Panc1 (cell line): ENCODE results near the gene GRHPR. TPM values are rescaled to one million over a fixed set of nuclear protein-coding genes. Genes with fewer than 3 reads are reported as not detected.

ENCODE experiments used
- ATAC-seq: fragments of 200-7000 bp; cut with Tn5 transposase; 2 replicates; pipeline ENCODE4 v1.9.1; 2020; ENCODE audit warnings: mild to moderate bottlenecking, moderate library complexity
- BruUV-seq: library from RNA; stranded (reverse); fragments of 400-500 nt; replicated peaks from 2 replicates; lab custom pipeline; 2021; lab: Mats Ljungman, UMichigan
- CTCF ChIA-PET: fragments of 300-600 bp; sonication (Branson Sonifier 250); formaldehyde crosslinking; loops from one replicate; lab custom pipeline; 2022; ENCODE audit warnings: antibody characterized with exemption; lab: Charles Lee
- POLR2A ChIA-PET: fragments of 300-600 bp; sonication (Branson Sonifier 250); formaldehyde crosslinking; loops from one replicate; lab custom pipeline; 2022; ENCODE audit warnings: antibody characterized with exemption; lab: Charles Lee
- DNase-seq: peaks from one replicate; pipeline ENCODE4 v3.0.0-alpha.2; 2010; ENCODE audit warnings: low read depth, low spot score
- H3K27ac ChIP-seq: 2 replicates; pipeline ENCODE4 v1.5.1; 2011; ENCODE audit warnings: mild to moderate bottlenecking, low read length, inconsistent platforms
- H3K27me3 ChIP-seq: fragments of 200-500 bp; sonication (Bioruptor generic); 2 replicates; pipeline ENCODE4 v1.6.0; 2014; ENCODE audit warnings: low read length, inconsistent platforms; ENCODE audit not compliant: control insufficient read depth, insufficient read depth
- H3K36me3 ChIP-seq: fragments of 200-500 bp; sonication (Bioruptor generic); 2 replicates; pipeline ENCODE4 v1.5.1; 2014; ENCODE audit warnings: inconsistent platforms, mild to moderate bottlenecking, low read length, moderate library complexity; ENCODE audit not compliant: control insufficient read depth, insufficient read depth
- H3K4me1 ChIP-seq: 2 replicates; pipeline ENCODE4 v1.5.1; 2011; ENCODE audit warnings: inconsistent platforms, mild to moderate bottlenecking, low read length, moderate library complexity; ENCODE audit not compliant: control insufficient read depth, insufficient read depth
- H3K4me3 ChIP-seq, 2 experiments: 2 replicates each; pipeline ENCODE4 v1.5.1; 2011 to 2012; ENCODE audit warnings: low read depth in 2 of 2, low read length in 2 of 2, mild to moderate bottlenecking in 2 of 2, inconsistent platforms in 1 of 2, moderate library complexity in 1 of 2
- H3K9me3 ChIP-seq: fragments of 200-500 bp; sonication (Bioruptor generic); 2 replicates; pipeline ENCODE4 v1.5.1; 2014; ENCODE audit warnings: low read depth, mild to moderate bottlenecking, inconsistent platforms, low read length, moderate library complexity; ENCODE audit not compliant: control insufficient read depth, insufficient read depth
- CTCF ChIP-seq: fragments of 450-650 bp; IDR thresholded peaks from 2 replicates; pipeline ENCODE4 v1.5.1; 2017; ENCODE audit warnings: mild to moderate bottlenecking
- POLR2AphosphoS5 ChIP-seq: IDR thresholded peaks from 2 replicates; pipeline ENCODE4 v1.6.1; 2012; ENCODE audit warnings: mild to moderate bottlenecking, low read depth, low read length, moderate library complexity
- REST ChIP-seq, 2 experiments: IDR thresholded peaks; 2 replicates each; pipeline ENCODE4 v1.6.1; 2011 to 2012; ENCODE audit warnings: low read depth in 2 of 2, control low read depth in 1 of 2, low read length in 1 of 2, mild to moderate bottlenecking in 1 of 2, moderate library complexity in 1 of 2; ENCODE audit not compliant: insufficient read depth in 1 of 2
- SIN3A ChIP-seq: IDR thresholded peaks from 2 replicates; pipeline ENCODE4 v1.6.1; 2012; ENCODE audit warnings: low read depth, mild to moderate bottlenecking, low read length, moderate library complexity, borderline replicate concordance; ENCODE audit not compliant: insufficient read depth
- TCF7L2 ChIP-seq: IDR thresholded peaks from 2 replicates; pipeline ENCODE4 v1.6.1; 2011; ENCODE audit warnings: mild to moderate bottlenecking, low read depth, low read length, inconsistent platforms
- in situ Hi-C: cut with HindIII; loops from 2 replicates; pipeline ENCODE4 v1.10.0; 2016; ENCODE audit warnings: low sequenced_read_pairs, low pct_unique_long_range_greater_than_20kb
- intact Hi-C: fragments of 100-400 bp; cut with micrococcal nuclease; formaldehyde crosslinking; loops from one replicate; pipeline ENCODE4 v1.10.0; 2022; ENCODE audit not compliant: unreplicated experiment
- total RNA-seq: library from RNA; stranded (reverse); gene quantifications from one replicate; pipeline ENCODE4 v1.2.1, GENCODE V29; 2021; ENCODE audit not compliant: unreplicated experiment

The GRHPR gene
- total RNA-seq, 1 experiment from 2014 or later = 238 TPM

- H3K27me3 ChIP-seq = no peaks in the 10 kb centered on the region
- H3K4me3 ChIP-seq = no peak overlapping the region
- TF ChIP-seq REST (IDR thresholded peaks at IDR 0.05; ENCODE audit: insufficient read depth in 1 of 2, low read depth in 2 of 2, low read length in 1 of 2) = no peak
- no peak for TF ChIP-seq POLR2AphosphoS5
- TF ChIP-seq TCF7L2 = no peak
- TF ChIP-seq CTCF = no peak
- TF ChIP-seq SIN3A = no peak
- peaks cover 45% of the 10 kb centered on the region for H3K36me3 ChIP-seq
- DNase-seq (no peak), ATAC-seq (no peak)
- in situ Hi-C loops = no loop called here
- intact Hi-C loops = no loop called here
- peaks cover 16% of the 10 kb centered on the region for H3K4me1 ChIP-seq
- ChIA-PET CTCF (no interaction called here), POLR2A (no interaction called here)
- BruUV-seq = no TSS peak
- no peaks in the 10 kb centered on the region for H3K9me3 ChIP-seq
- no peak overlapping the region for H3K27ac ChIP-seq
Observed at GRCh38 chr9:37437621-37438020, 15.1 kb downstream of the GRHPR start.

GRCh38 chr9:37438359-37438758, 15.9 kb downstream of the GRHPR start:
- ChIA-PET CTCF (no interaction called here), POLR2A (no interaction called here)
- ATAC-seq (no peak), DNase-seq (no peak)
- H3K4me1 ChIP-seq = peaks cover 17% of the 10 kb centered on the region
- no peaks in the 10 kb centered on the region for H3K27me3 ChIP-seq
- no peak overlapping the region for H3K4me3 ChIP-seq
- H3K27ac ChIP-seq = no peak overlapping the region
- H3K9me3 ChIP-seq = no peaks in the 10 kb centered on the region
- BruUV-seq = no TSS peak
- H3K36me3 ChIP-seq = peaks cover 45% of the 10 kb centered on the region
- in situ Hi-C loops = no loop called here
- intact Hi-C loops = no loop called here
- TF ChIP-seq REST (IDR thresholded peaks at IDR 0.05; ENCODE audit: insufficient read depth in 1 of 2, low read depth in 2 of 2, low read length in 1 of 2) (no peak), CTCF (no peak), TCF7L2 (no peak), SIN3A (no peak), POLR2AphosphoS5 (no peak)
